ENCODE data around the gene PSME3.
"Not testable (repeated sequence)": the region's sequence is repeated elsewhere in the genome, so short reads cannot be mapped to it uniquely, and the experiment has no call there.

PSME3 gene

DNA sequence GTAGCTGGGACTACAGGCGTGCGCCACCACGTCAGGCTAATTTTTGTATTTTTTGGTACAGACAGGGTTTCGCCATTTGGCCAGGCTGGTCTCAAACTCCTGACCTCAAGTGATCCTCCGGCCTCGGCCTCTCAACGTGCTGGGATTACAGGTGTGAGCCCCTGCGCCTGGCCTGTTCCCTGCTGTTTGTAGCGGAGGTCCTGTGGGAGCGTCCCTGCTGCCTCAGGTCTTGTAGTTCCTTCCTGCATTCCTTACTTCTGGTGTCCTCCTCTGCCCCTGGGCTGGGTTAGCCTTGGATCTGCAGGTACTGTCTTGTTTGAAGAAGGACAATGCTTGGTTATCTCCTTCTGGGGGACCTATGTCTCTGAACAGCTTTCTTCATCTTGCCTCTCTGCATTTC is 43.8 kb downstream of the PSME3 start:
- no peak for DNase-seq (ENCODE audit: low read depth in 3 of 3)

DNA sequence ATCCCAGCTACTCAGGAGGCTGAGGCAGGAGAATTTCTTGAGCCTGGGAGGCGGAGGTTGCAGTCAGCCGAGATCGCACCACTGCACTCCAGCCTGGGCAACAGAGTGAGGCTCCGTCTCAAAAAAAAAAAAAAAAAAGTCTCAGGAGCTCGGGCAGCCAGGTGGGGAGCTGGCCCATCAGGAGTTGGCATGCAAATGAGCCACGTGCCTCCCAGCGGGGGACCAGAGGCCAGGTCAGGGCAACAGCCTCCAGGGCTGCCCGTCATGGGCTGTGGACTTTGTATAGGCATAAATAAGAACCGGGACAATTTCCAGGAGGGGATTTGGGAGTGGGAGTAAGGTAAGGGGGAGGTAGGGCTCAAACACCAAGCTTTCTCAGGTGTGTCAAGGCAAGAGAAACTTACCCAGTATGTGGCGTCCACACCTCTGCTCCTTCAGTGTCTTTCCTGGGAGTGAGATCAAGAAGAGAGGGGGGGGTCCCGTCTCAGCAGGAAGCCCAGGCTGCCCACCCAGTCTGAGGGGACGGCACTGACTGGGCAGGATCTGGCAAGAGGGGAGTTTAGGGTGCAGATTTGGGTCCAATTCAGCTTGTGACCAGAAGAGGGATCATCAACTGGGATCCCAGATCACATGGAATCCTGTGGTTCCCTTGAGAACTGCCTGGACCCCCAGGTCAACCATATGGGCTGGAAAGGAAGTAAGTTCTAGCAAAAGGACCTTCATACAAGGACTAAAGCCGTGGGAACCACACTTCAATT is 45.1 kb downstream of the PSME3 start:
- DNase-seq (ENCODE audit: low read depth in 3 of 3): no peak

DNA sequence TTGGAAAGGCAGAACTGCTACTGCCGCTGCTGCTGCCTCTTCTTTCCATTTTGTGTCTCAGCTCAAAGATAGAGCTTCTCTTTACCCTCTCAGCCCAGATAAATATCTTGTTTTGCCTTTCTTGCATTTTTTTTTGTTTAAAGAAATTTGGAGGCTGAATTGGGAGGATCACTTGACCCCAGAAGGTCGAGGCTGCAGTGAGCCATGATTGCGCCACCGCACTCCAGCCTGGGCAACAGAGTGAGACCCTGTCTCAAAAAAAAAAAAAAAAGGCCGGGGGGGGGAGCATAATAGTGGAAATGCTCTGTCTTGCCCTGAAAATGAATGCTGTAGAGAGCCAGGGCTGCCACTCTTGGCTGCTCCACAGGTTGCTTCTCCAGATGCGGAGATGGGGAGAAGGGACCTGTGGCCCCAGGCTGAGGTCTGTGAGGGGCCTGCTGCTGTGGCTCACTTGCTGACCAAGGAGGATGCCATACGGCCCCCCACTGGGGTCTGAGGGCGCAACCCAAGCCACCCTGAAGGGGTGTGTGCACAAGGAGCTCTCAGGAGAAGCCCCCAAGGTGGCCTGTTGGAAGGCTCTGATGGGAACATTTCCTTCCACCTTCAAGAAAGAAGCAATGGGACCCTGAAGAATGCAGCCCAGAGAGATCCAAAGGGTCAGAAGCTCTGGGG is 45.9 kb downstream of the PSME3 start:
- DNase-seq (ENCODE audit: low read depth in 3 of 3): no peak

DNA sequence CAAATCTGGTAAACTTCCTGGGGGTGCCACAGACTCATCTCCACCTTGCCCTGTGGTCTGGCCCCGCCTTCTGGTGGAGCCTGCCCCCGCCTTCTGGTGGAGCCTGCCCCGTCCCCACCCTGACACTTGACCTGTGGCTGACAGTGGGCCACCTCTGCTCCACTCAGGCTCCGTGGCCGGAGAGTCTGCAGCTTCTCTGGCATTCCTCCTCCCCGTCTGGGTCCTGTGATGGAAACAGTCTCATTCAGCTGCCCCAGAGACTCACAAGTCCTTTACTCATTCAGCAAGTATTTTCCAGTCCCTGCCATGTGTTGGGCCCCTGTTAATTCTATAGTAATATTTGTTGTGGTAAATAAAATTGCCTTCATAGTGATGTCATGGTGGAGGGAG is 46.4 kb downstream of the PSME3 start:
- no peak for DNase-seq (ENCODE audit: low read depth in 3 of 3)

DNA sequence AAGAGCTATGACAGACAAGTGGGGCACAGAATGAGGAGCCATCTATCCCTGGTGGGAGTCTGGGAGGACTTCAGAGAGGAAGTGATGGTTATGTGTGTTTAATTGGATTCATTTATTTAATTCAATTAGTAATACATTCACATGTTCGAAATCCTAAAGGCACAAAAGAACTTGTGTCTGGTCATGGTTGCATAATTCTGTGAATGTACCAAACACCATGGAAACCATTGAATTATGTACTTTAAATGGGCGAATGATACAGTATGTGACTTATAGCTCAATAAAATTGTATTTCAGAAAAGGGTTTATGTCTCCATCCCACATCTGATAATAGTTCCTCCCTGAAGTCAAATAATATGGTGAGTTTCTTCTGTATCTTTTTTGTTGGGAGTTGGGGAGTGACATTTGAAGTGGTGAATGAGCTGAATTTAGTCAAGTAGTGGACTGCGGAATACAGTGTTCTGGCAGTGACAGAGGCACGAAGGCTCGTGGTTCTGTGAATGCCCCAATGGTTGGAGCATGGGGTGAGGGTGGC is 47.6 kb downstream of the PSME3 start:
- DNase-seq (ENCODE audit: low read depth in 3 of 3): no peak

DNA sequence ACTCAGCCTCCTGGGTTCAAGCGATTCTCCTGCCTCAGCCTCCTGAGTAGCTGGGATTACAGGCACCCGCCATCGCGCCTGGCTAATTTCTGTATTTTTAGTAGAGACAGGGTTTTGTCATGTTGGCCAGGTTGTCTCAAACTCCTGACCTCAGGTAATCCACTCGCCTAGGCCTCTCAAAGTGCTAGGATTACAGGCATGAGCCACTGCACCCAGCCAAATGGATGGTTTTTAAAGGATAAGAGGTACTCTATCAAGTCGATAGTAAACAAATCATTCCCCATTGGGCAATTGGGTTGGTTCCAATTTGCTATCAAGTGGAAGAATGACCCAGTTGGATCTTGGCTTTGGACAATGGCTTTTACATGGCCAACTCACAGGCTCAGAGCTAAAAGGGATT is 48.5 kb downstream of the PSME3 start:
- DNase-seq (ENCODE audit: low read depth in 3 of 3): not testable (repeated sequence)

DNA sequence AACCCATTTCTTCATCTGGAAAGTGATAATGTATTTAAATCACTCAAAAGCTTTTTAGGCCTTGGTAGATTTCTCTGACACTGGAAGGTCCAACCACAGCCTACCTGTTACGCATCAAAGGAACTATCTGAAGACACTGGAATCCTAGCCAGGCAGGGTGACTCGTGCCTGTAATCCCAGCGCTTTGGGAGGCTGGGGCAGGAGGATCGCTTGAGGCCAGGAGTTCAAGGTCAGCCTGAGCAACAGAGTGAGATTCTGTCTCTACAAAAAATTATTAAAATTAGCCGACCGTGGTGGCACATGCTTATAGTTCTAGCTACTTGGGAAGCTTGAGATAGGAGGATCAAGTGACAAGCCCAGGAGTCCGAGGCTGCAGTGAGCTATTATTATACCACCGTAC is 49.0 kb downstream of the PSME3 start:
- DNase-seq (ENCODE audit: low read depth in 3 of 3): no peak

DNA sequence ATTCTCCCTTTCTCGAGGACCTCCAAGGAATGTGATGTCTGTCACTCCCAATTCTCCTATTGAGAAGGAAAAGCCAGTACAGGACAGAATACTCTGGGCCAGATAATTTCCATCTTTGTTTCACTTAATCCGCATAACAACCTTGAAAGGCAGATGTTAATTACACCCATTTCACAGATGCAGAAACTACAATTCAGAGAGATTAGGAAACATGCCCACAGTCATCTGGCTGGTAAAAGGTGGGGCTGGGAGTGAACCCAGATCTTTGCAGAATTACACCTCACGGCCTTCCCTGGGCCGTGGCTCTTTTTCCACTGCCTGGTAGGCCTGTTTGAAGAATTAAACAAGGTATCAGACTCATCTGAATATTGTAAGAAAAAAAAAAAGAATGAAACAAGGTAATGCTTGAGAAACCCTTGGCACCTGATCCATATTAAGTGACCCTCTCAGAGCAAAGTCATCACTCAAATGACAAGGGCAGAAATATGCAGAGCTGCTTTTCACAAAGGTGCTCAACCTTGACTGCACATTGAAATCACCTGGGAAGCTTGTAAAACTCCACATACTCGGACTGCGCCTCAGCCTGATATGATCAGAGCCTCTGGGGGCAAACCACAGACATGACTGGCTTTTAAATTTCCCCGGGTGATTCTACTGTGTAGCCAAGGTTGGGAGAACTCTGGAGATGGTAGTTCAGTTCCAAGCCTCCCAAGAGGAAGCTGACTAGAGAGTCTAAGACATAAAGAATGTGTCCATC is 50.8 kb downstream of the PSME3 start:
- DNase-seq (ENCODE audit: low read depth in 3 of 3): no peak

DNA sequence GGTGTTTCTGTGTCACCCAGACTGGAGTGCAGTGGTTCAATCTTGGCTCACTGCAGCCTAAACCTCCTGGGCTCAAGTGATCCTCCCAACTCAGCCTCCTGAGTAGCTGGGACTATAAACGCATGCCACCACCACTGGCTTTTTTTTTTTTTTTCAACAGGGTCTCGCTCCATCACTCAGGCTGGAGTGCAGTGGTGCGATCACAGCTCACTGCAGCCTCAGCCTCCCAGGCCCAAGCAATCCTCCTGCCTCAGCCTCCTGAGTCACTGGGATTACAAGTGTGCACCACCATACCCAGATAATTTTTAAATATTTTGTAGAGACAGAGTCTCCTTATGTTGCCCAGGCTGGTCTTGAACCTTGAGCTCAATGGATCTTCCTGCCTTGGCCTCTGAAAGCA is 52.6 kb downstream of the PSME3 start:
- not testable (repeated sequence) for DNase-seq (ENCODE audit: low read depth in 3 of 3)

DNA sequence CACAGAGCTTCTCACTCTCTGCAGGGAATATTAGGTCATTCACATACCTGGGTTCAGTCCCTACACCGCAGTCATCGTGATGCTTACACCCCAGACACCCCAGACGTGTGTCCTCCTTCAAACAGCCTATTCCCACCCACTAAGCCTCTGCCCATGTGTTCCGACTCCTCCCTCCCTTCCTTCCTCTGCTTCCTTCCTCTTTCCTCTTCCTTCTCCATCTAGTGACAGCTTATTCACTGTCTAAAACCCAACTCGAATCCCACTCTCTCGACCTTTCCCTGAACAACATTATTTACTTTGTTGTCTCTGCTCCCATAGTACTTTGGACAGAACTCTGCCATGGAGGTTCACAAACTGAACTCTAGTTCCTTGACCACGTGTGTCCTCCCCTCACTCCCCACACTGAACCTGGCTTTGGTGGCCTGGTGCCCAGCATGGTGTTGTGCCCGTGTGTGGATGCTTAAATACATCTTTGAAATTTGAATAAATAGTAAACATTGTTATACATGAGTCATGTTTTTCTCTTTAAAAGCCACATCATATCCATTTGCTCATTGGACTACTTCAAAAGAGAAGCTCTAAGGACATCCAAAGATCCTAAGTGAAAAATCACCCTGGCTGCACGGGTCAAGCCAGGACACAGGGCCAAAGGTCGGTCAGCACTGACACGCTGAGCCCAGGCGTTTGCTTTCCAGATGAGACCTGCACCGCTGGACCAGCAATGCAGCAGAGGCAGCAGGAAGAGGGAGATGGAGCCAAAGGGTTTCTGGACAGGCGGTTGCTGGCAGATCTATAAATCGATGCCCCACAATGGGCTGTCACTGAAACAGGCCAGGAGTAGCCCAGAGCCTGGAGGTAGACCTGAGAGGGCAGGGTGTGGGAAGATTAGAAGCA is 53.3 kb downstream of the PSME3 start:
- no peak for DNase-seq (ENCODE audit: low read depth in 3 of 3)

DNA sequence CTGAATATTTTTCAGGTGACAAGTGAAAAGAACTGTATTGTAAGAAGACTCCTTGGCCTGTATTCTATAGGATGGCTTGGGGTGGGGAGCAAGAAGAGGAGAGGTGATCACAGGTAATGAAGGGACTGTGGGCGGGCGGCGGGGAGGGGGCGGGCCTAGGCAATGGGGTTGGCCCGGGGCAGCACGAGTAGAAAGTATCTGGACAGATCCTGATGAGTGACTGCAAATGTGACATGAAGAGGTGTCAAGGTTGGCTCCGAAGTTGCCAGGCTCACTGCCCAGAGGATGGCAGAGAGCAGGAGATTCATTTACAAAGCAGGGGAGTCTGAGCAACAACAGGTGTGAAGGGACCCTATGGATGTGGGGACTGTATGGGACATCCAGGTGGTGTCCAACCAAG is 56.6 kb downstream of the PSME3 start:
- no peak for DNase-seq (ENCODE audit: low read depth in 3 of 3)

DNA sequence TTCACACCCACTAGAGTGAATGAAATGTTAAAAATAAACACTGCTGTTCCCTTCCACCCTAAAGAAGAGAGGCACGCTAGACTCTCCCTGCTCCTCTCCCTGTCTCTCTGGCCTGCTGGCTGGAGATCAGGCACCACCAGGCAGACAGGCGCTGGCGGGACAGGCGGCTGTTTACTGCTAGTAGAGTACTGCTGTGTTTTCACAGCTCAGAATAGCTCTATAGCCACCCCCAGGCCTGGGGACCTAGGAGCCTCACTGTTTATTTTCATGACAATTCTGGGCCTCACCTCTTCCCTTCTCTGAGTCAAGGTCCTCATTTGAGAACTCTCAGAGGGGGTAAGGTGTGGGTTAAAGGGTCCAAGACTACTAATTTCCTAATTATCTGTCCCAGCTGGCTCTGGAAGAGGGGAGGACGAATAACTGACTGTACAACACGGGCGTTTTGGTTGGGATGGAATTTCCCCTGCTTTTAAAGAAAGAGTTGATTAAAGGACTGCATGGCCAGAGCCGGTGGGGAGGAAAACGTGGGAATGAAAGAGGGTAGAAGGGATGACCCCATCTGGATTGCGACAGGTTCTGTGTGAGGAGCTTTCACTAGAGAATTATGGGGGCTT is 58.4 kb downstream of the PSME3 start:
- DNase-seq (ENCODE audit: low read depth in 3 of 3): no peak

DNA sequence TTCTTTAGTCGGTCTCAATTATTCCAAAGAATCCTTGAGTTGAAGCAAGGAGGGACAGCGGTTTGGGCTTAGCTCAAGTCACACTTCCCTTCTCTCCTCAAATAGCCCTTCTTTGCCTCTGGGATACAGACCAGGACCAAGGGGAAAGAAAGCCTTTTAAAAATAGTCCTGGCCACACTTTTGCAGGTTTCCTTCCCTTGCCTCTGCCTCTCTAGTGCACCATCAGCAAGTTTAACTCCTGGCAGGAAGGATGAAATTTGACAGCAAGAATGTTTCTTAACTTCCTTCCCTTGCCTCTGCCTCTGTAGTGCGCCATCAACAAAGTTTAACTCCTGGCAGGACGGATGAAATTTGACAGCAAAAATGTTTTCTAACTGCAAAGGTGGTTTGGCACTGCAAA is 60.2 kb downstream of the PSME3 start:
- DNase-seq (ENCODE audit: low read depth in 3 of 3): no peak
